ENCODE results near the gene TBX2. TPM values are rescaled to one million over a fixed set of nuclear protein-coding genes. Genes with fewer than 3 reads are reported as not detected.

Gene TBX2
- total RNA-seq, 1 donor from 2014 or later = 8.6 TPM

- H3K4me1 Mint-ChIP-seq (ENCODE audit: low read depth) = peaks cover 20% of the 10 kb centered on the region
- peak; percentile 86 for DNase-seq (ENCODE audit: low spot score)
- H3K27ac Mint-ChIP-seq (ENCODE audit: unreplicated experiment) = no peak overlapping the region
- no peak for TF ChIP-seq CTCF (IDR thresholded peaks at IDR 0.05)
- peaks cover 6% of the 10 kb centered on the region for H3K36me3 Mint-ChIP-seq (ENCODE audit: low read depth)
- no peak overlapping the region for H3K4me3 Mint-ChIP-seq (ENCODE audit: unreplicated experiment)
- H3K27me3 Mint-ChIP-seq (ENCODE audit: low read depth) = no peaks in the 10 kb centered on the region
- no peaks in the 10 kb centered on the region for H3K9me3 Mint-ChIP-seq (ENCODE audit: low read depth)
These were observed 6.3 kb downstream of the TBX2 start for GRCh38 chr17:61405686-61406536.

DNA sequence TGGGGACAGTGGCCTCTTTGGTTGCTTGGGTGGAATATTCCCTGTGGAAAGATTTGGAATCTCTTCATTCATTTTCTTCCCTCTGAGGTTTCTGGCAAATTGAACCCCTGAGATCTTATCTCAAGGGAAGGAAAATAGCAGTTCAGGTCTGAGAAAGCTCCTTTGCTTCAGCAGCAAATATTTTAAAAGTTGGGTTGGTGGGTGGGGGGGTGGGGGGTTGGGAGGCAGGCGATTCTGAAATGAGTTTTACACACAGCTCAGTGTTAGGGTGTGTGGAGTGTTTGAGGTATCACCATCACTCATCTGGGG lies 6.8 kb downstream of the TBX2 start:
- no peak overlapping the region for H3K4me3 Mint-ChIP-seq (ENCODE audit: unreplicated experiment)
- TF ChIP-seq CTCF (IDR thresholded peaks at IDR 0.05) = no peak
- H3K9me3 Mint-ChIP-seq (ENCODE audit: low read depth) = no peaks in the 10 kb centered on the region
- peaks cover 15% of the 10 kb centered on the region for H3K4me1 Mint-ChIP-seq (ENCODE audit: low read depth)
- no peaks in the 10 kb centered on the region for H3K27me3 Mint-ChIP-seq (ENCODE audit: low read depth)
- peaks cover 6% of the 10 kb centered on the region for H3K36me3 Mint-ChIP-seq (ENCODE audit: low read depth)
- DNase-seq (ENCODE audit: low spot score) = no peak
- H3K27ac Mint-ChIP-seq (ENCODE audit: unreplicated experiment) = no peak overlapping the region

DNA sequence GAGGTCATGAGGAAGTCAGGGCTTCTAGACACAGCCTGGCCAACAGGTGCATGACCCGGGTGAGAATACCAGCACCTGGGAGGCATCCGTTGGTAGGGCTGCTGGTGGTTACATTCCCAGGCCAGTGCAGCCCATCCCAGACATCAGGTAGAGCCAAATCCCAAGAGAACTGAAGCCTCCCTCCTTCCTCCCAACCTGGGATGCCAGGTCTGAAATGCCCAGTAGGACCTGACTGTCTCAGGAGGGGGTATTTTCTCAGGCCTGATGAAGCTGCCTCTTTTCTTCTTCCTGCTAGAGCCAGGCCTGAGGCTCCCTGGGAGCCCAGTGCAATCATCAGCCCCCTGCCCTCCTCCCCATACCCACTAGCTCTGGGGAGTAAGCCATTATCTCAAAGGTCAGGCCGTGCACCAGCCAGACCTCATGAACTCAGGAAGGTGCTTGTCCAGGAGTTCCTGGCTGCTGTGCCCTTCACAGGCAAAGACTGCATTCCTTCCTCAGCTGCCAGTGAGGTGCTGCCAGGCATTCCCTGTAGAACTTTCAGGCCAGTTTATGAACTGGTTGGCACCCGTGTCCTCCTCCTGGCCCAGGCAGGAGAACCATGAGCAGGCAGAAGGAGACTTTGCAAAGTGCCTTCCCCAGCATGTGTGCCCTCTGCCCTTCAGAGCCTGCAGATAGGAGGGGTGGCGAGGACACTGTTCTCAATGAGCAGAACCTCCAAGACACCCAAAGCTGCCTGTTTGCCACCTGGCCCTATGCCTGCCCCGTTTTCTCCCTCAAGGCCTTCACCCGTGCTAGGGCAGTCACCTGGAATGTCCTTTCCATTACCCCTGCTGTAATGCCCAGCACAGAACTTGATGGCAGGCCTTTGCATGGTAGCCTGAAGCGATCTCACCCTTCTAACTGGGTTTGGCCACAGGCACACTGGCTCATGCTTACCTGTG lies 7.6 kb downstream of the TBX2 start:
- TF ChIP-seq CTCF (IDR thresholded peaks at IDR 0.05) = no peak
- H3K27ac Mint-ChIP-seq (ENCODE audit: unreplicated experiment) = no peak overlapping the region
- DNase-seq (ENCODE audit: low spot score) = peak; percentile 40
- H3K36me3 Mint-ChIP-seq (ENCODE audit: low read depth) = peaks cover 6% of the 10 kb centered on the region
- H3K4me1 Mint-ChIP-seq (ENCODE audit: low read depth) = peaks cover 13% of the 10 kb centered on the region
- H3K27me3 Mint-ChIP-seq (ENCODE audit: low read depth) = no peaks in the 10 kb centered on the region
- H3K4me3 Mint-ChIP-seq (ENCODE audit: unreplicated experiment) = no peak overlapping the region
- H3K9me3 Mint-ChIP-seq (ENCODE audit: low read depth) = no peaks in the 10 kb centered on the region

- TF ChIP-seq CTCF (IDR thresholded peaks at IDR 0.05) = no peak
- Mint-ChIP-seq H3K27ac (ENCODE audit: unreplicated experiment) (no peak overlapping the region), H3K9me3 (ENCODE audit: low read depth) (no peaks in the 10 kb centered on the region), H3K4me3 (ENCODE audit: unreplicated experiment) (peak overlapping the region; percentile 60), H3K36me3 (ENCODE audit: low read depth) (peaks cover 2% of the 10 kb centered on the region), H3K4me1 (ENCODE audit: low read depth) (peaks cover 14% of the 10 kb centered on the region), H3K27me3 (ENCODE audit: low read depth) (no peaks in the 10 kb centered on the region)
- DNase-seq (ENCODE audit: low spot score) = peak; percentile 87
These were observed 8.8 kb downstream of the TBX2 start for GRCh38 chr17:61408151-61409041.
